Activated CD8-positive, alpha-beta memory T cell treated with anti-CD3 and anti-CD28 coated beads for 24 hours (primary cell): ENCODE data around the gene TRIP10.

ENCODE experiments used
- DNase-seq: peaks from one replicate; pipeline ENCODE4 v3.0.0-alpha.2; 2020

TRIP10 gene

DNA sequence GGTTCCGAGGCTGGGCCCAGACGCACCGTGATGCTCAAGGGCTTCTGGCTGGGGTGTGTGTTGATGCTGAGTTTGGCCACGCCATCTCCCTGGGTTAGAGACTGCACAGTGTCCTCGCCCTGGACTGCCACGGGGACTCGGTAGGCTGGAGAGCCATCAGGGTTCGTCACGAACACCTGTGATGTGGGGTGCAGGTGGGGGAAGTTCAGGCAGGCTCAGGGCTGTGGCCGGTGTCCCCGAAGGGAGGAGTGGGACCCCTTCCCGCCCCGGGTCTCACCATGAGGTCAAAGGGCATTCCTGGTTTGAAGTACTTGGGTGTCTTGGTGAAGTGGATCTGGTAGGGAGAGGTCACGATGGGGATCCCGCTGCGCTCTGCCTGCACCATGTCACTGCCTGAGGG, 27.2 kb upstream of the TRIP10 start:
- no peak for DNase-seq

DNA sequence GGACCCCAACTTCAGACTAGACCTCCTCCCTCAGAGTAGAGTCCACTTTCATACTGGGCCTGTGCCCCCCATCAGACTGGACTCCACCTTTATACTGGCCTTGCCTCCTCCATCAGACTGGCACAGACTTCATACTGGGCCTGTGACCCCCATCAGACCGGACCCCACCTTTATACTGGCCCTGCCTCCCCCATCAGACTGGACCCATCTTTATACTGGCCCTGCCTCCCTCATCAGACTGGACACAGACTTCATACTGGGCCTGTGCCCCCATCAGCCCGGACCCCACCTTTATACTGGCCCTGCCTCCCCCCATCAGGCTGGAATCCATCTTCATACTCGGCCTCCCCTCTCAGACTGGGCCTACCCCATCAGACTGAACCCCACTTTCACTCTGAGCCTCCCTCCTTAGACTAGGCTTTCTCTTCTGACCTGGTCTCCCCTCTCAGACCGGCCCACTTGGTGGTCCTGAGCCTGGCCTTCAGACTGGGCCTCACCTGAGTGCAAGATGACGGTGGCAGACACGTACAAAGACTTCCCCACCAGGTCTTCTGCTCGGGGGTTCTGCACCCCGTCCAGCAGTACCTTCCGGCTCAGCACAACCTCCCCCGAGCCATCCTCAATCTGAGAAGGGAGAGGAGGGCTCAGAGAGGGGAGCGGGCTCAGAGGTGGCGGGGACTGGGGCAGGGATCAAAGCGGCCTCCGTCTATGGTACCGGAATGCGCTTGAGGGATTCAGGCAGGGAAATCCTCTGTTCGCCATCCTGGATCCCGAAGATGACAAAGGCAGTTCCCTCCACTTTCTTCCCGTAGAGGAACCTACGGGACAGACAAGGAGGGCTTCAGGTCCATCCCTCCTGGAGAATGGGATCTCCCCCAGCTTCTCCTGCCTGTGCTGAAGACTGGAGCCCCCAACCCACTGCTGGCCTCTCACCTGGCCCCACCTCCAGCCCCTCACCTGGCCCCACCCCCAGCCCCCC, 26.5 kb upstream of the TRIP10 start:
- no peak for DNase-seq

- no peak for DNase-seq
Measured at GRCh38 chr19:6713773-6714692, 25.4 kb upstream of the TRIP10 start.

GRCh38 chr19:6714749-6715555, 24.5 kb upstream of the TRIP10 start:
- no peak for DNase-seq

DNA sequence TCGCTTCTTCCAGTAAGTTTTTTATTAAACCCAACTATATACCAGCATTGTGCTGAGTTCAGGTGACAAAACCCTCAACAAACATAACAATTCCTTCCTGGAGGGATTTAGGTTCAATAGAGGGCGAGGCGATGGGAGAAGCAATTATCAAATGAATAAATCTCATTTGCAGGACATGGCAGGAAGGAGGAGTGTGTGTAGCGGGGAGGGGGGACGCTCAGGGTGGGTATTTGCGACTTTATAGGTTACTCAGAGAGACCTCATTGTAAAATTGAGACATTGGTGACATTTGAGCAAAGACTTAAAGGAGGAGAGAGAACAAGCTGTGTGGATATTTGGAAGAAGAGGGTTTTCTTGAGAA, 22.9 kb upstream of the TRIP10 start:
- no peak for DNase-seq

DNA sequence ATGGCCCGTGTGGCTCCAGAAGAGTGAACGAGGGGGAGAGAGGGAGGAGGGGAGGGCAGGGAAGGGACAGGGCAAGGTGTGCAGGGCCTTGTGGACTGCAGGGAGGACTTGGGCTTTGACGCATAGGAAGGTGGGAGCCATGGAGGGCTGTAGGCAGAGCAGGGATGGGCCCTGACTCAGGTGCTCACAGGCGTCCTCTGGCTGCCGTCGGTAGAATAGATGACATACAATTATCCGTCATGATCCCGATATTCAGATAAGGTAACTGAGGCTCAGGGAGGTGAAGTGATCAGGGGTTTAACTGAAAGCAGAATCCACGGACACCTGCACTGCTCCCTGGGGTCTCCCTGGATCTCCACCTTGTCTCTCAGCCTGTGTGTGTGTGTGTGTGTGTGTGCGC, 22.4 kb upstream of the TRIP10 start:
- DNase-seq: no peak

DNA sequence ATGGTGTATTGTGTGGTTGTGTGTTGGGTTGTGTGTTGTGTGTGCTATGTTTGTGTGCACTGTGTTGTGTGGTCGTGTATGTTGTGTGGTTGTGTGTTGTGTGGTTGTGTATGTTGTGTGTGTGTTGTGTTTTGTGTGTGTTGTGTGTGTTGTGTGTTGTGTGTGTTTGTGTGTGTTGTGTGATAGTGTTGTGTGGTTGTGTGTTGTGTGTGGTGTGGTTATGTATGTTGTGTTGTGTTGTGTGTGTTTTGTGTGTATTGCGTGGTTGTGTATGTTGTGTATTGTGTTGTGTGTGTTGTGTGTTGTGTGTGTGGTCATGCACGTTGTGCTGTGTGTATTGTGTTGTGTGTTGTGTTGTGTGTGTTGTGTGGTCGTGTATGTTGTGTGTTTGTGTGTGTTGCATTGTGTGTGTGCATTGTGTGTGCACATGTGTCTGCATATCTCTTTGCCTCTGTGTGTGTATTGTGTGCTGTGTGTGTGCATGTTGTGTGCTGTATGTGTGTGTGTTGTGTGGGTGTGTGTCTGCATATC, 22.0 kb upstream of the TRIP10 start:
- no peak for DNase-seq

DNA sequence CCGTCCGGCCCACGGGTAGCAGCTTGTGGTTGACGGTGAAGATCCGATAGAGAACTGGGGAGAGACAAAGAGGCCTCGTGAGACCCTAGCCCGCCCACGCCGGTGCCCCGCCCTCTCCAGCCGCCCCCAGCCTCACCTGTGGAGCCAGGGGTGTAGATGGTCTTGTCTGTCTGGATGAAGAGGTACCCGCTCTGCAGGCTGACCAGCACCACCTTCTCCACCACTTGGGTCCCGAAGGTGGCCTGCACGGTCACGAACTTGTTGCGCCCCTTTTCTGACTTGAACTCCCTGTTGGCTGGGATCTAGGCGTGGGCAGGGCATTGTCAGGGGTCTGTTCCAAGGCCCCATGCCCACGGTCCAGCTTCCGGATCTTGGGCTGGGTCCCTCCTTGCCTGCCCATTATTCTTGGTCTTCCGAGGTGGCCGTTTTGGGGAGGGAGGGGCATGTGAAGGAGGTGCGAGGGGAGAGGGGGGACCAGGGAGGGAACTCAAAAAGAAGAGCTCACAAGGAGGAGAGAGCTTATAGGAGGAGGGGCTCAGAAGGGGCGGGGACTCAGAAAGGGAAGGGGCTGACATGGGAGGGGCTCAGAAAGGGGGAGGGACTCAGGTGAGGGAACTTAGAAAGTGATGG, 21.3 kb upstream of the TRIP10 start:
- DNase-seq: no peak

DNA sequence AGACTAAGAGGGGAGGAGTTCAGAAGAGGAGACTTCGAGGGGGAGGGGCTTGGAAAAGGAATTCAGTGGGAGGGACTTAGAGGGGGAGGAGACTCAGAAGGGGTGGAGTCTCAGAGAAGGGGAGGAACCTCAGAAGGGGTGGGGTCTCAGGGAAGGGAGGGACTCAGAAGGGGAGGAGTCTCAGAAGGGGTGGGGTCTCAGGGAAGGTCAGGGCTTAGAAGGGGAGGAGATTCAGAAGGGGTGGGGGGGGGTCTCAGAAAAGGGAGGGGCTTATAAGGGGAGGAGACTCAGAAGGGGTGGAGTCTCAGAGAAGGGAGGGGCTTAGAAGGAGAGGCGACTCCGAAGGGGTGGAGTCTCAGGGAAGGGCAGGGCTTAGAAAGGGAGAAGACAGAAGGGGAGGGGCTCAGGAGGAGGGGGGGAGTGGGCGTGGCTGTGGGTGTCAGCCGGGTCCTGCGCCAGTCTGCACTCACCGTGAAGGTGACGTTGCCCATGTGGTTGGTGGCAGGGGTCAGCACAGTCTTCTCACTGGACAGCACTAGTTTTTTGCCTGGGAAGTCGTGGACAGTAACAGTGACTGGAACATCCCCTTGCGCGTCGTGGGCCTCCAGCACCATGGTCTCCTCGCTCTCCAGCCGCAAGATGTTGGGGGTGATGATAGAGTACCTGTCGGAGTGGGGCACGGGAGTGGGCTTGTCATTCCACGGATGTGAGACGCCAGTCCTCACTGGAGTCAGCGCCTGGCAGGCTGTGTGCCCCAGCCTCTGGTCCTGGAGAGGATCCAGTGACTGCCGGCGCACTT, 20.5 kb upstream of the TRIP10 start:
- no peak for DNase-seq

GRCh38 chr19:6719540-6719861, 20.0 kb upstream of the TRIP10 start:
- DNase-seq: no peak

- DNase-seq: no peak
Measured at GRCh38 chr19:6719992-6720368, 19.5 kb upstream of the TRIP10 start.

GRCh38 chr19:6720369-6721137, 18.9 kb upstream of the TRIP10 start, which contains the start of gene C3:
Gene C3 (minus strand): TSS chr19:6720650. CDS start chr19:6720589, 61 bp downstream.
- no peak for DNase-seq

DNA sequence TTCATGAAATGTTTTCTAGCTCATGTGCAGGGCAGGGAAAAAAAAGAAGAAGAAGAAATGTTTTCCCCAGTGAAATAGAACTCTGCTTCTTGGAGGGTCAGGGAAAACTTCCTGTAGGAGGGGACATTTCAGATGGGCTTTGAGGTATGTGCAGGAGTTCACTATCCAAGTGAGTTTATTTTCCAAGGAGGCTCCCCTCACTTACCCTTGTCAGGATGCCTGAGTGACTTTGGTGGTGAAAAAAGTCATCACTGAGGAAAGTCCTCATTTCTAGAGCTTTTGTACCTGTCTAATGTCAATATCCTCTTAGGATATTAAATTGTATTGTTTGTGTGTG, 18.4 kb upstream of the TRIP10 start:
- no peak for DNase-seq

DNA sequence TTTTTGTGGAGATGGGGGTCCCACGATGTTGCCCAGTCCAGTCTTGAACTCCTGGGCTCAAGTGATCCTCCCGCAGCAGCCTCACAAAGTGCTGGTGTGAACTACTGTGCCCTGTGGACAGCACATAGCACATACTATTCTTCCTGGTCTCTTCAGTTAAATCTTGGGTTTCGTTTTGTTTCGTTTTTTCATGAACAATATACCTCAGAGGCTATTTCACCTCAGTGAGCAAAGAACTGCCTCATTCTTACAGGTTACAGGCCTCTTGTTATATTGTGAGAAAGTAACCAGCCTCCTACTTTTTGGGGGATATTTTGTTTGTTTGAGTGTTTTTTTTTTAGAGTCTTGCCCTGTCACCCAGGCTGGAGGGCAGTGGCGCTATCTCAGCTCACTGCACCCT, 17.7 kb upstream of the TRIP10 start:
- DNase-seq: no peak

GRCh38 chr19:6723108-6723618, 16.3 kb upstream of the TRIP10 start:
- DNase-seq: no peak

DNA sequence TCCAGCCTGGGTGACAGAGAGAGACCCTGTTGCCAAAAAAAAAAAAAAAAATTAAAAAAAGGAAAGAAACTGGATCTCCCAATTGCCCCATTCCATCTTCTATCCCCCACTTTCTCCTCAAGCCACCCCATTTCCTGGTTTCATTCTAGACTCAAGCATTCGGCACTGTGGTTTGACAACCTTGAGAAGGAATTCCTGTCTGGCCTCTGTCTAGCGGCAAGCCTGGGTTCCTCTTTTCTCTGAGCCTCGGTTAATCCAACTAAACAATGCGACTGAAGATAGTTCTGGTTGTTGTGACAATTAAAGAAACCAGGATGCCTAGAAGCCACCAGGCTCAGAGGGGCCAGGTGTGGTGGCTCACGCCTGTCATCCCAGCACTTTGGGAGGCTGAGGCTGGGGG, 15.7 kb upstream of the TRIP10 start:
- DNase-seq: no peak

DNA sequence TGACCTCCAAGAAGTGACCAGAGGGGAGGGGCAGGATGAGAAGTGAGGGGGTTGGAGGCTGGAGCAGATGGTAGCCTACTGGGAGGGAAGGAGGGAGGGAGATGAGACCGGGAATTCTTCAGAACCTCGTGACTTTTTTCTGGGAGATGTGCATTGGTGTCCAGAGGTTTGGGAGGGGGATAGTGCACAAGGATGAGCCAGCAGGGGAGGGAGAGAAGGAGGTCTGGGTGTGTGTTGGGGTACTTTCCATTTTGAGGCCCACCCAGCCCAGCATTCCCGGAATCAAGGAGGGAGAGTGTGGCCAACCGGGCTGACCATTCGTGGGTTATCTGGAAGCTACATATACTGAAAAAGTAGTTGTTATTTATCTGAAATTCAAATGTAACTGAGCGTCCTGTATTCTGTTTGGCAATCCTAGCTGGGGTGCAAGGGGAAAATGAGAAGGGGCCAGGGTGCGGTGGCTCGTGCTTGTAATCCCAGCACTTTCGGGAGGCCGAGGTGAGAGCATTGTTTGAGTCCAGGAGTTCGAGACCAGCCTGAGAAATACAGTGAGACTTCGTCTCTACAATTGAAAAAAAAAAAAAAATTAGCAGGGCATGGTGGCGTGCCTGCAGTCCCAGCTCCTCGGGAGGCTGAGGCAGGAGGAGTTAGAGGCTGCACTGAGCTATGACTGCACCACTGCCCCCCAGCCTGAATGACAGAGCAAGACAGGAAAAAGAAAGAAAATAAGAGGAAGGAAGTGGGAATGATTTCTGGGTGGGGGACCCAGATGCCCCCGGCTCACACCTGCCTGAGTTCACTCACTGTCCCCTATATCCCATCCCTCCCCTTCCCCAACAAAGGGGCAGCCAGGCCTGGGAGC, 14.6 kb upstream of the TRIP10 start:
- no peak for DNase-seq

DNA sequence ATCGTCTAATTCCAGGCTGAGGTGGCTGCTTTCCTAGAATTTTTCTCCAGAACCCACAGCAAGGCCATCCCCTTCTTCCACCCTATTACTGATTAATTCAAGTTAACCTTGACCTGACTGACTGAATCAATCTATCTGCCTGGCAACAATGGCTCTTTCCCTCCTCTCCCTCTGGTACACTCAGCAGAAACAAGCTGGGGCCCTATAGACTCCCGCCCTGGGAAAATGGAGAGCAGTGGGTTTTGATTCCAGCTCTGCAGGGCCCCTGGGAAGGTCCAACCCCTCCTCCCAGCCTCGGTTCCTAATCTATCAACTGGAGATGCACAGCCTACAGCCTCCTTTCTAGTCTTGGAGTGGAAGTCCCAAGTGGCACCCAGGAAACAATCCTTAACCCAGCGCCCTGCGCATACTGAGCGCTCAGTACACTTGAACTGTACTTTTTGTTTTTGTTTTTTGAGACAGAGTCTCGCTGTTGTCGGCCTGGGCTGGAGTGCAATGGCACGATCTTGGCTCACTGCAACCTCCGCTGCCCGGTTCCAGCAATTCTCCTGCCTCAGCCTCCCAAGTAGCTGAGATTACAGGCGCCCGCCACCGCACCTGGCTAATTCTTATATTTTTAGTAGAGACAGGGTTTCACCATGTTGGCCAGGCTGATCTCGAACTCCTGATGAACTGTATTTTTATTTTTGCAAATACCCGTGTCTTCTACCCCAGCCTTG, 13.8 kb upstream of the TRIP10 start:
- DNase-seq: no peak

- no peak for DNase-seq
Measured at GRCh38 chr19:6728346-6728745, 11.1 kb upstream of the TRIP10 start.
